ENCODE measurements around the gene STPG2.
"Not testable (repeated sequence)": the region's sequence is repeated elsewhere in the genome, so short reads cannot be mapped to it uniquely, and the experiment has no call there.

Gene STPG2

DNA sequence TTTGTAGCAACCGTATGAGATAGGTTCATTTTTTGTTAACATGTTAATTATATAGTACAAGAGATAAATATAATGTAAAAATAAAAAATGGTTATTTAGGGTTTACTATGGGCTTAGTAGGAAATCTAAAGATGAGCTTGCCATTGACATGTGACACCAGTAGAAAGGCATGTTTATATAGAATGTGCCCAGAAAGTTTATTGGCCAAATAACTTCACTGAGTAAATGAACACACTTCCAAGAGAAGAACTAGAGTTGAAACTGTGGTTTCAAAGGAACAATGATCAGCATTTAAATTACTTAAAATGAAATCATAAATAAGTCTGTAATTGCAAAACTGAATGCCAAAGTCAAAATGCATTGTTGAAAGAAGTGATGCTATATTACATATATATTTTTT is 503.3 kb downstream of the STPG2 start:
- DNase-seq (ENCODE audit: low spot score), result no peak
- in situ Hi-C loops (cut with MboI; ENCODE audit: low sequenced_read_pairs, unreplicated experiment), result no loop called here
- TF ChIP-seq CTCF (IDR thresholded peaks at IDR 0.05; ENCODE audit: borderline replicate concordance, control extremely low read depth, extremely low read depth, insufficient read depth, missing control alignments), result no peak

- DNase-seq (ENCODE audit: low spot score); in situ Hi-C loops (cut with MboI; ENCODE audit: low sequenced_read_pairs, unreplicated experiment): not testable (repeated sequence)
Measured at GRCh38 chr4:97633831-97634230, 509.4 kb downstream of the STPG2 start.

DNA sequence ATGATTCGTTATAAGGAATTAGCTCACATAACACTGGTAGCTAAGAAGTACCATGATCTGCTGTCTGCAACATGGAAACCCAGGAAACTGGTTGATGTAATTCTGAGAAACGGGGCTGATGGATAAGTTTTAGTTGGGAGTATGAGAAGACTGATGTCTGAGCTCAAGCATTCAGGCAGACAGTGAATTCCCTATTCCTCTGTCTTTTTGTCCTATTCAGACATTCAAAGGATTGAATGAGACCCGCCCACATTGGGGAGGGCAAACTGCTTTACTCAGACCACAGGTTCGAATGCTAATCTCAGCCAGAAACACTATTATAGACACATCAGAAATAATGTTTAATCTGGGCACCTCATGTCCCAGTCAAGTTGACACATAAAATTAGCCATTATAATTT is 515.5 kb downstream of the STPG2 start:
- DNase-seq (ENCODE audit: low spot score), result no peak
- in situ Hi-C loops (cut with MboI; ENCODE audit: low sequenced_read_pairs, unreplicated experiment), result no loop called here
- TF ChIP-seq CTCF (IDR thresholded peaks at IDR 0.05; ENCODE audit: borderline replicate concordance, control extremely low read depth, extremely low read depth, insufficient read depth, missing control alignments), result no peak

DNA sequence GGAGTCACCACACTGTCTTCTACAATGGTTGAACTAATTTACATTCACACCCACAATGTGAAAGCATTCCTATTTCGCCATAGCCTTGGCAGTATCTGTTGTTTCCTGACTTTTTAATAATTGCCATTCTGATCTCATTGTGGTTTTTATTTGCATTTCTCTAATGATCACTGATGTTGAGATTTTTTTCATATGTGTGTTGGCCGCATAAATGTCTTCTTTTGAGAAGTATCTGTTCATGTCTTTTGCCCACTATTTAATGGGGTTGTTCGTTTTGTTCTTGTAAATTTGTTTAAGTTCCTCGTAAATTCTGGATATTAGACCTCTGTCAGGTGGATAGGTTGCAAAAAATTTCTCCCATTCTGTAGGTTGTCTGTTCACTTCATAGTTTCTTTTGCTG is 519.1 kb downstream of the STPG2 start:
- no peak for TF ChIP-seq CTCF (IDR thresholded peaks at IDR 0.05; ENCODE audit: borderline replicate concordance, control extremely low read depth, extremely low read depth, insufficient read depth, missing control alignments)
- no peak for DNase-seq (ENCODE audit: low spot score)
- in situ Hi-C loops (cut with MboI; ENCODE audit: low sequenced_read_pairs, unreplicated experiment), result no loop called here

DNA sequence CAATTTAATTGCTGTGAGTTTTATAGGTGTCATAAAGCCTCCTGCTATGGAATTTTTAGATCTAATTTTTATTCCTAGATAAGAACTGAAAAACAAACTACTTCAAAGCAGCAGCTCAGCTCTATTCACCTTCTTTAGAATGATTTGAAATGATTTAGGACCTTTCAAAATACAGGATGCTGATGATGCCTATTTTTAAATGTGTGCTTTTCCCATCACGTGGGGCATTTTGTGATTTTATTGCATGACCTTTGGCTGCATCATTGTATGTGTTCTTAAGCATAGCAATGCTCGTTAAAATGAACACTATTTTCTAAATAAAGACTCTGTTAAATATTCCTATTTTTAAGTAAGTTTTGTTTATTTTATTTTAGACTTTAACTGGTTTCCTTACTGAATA is 537.3 kb downstream of the STPG2 start:
- DNase-seq (ENCODE audit: low spot score), result no peak
- in situ Hi-C loops (cut with MboI; ENCODE audit: low sequenced_read_pairs, unreplicated experiment), result no loop called here
- TF ChIP-seq CTCF (IDR thresholded peaks at IDR 0.05; ENCODE audit: borderline replicate concordance, control extremely low read depth, extremely low read depth, insufficient read depth, missing control alignments), result no peak

DNA sequence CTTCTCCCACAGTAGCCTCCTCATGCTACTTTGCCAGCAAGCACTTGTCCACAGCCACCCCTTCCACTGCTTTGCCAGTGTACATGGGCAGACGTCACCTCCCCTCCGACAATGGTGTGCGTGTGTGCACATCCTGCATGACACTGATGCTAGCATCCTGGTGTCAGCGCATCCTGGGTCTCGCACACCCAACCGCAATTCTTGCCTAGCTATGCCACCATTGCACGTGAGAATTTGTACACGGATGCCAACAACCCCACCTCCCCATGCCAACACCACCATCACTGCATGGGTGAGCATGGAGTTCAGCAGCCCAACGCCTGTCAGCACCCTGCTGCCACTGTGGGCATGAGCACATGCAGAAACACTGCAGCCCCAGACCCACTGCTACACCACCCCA is 550.0 kb downstream of the STPG2 start:
- in situ Hi-C loops (cut with MboI; ENCODE audit: low sequenced_read_pairs, unreplicated experiment), result no loop called here
- DNase-seq (ENCODE audit: low spot score), result no peak
- TF ChIP-seq CTCF (IDR thresholded peaks at IDR 0.05; ENCODE audit: borderline replicate concordance, control extremely low read depth, extremely low read depth, insufficient read depth, missing control alignments), result no peak

DNA sequence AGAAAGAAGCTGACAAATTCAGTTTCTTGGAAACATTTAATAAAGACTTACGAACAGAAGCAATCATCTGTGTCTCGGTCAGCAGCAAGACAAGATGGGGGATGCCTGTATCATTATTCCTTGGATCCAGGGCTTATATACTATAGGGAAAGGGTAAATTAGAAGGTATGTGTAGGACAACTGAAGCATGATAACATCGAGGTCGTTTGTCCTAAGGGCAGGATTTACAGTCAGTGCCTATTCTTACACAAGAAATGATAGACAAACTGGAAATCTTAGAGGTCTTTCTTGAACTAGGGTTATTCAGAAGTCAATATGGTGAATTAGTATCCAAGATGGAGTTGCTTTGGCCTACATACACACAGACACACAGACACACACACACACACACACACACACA is 553.0 kb downstream of the STPG2 start:
- in situ Hi-C loops (cut with MboI; ENCODE audit: low sequenced_read_pairs, unreplicated experiment), result no loop called here
- TF ChIP-seq CTCF (IDR thresholded peaks at IDR 0.05; ENCODE audit: borderline replicate concordance, control extremely low read depth, extremely low read depth, insufficient read depth, missing control alignments), result no peak
- no peak for DNase-seq (ENCODE audit: low spot score)

All from GM13976 (cell line).